ENCODE measurements around the gene LRWD1. TPM values are rescaled to one million over a fixed set of nuclear protein-coding genes. Genes with fewer than 3 reads are reported as not detected.
A peak's percentile ranks its signal among the peaks of the same experiment; 100 is the strongest.

LRWD1 gene
- polyA plus RNA-seq, 4 donors: 8.6 to 17.4 (median 13.5) TPM

DNA sequence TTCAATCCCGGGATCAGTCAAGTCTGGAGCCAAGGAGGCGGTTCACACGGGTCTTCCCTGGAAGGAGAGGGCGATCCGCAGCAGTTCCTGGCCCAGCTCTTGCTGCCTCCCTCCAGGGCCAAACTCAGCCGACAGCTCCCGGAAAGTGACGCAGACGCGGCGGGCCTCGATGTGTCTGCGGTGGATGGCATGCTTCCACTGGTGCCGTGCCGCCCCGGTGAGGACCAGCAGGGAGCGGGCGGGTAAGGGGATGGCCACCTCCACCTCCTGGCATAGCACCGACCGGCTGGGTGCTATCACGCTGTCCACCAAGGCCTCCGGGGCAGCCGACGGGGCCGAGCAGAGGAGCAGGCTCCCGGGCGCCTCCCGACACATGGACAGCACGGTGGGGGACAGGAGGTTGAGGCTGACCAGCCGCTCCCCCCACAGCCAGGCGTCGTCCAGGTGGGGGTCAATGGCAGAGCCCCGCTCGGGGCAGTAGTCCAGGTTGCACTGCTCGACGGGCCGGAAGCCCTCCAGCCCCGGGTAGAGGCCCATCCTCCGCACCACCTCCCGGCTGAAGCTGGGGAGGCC lies 7.3 kb upstream of the LRWD1 start:
- peaks cover 9 to 60% (median 13%) of the 10 kb centered on the region in 3 donors for H3K36me3 ChIP-seq (ENCODE audit: control insufficient read depth in 3 of 3, insufficient read depth in 2 of 3, low read depth in 1 of 3, low read length in 3 of 3)
- H3K4me1 ChIP-seq (ENCODE audit: control insufficient read depth in 3 of 3, insufficient read depth in 2 of 3, low read depth in 1 of 3, low read length in 2 of 3): no peaks in the 10 kb centered on the region
- no peaks in the 10 kb centered on the region for H3K27me3 ChIP-seq (ENCODE audit: control insufficient read depth in 3 of 3, insufficient read depth in 3 of 3, low read length in 3 of 3)
- no peaks in the 10 kb centered on the region for H3K9me3 ChIP-seq (ENCODE audit: control insufficient read depth in 2 of 2, insufficient read depth in 1 of 2, low read depth in 1 of 2, low read length in 1 of 2)
- no peak overlapping the region for H3K4me3 ChIP-seq (ENCODE audit: low read depth in 1 of 3, low read length in 3 of 3)
- DNase-seq: no peak
- no peak overlapping the region for H3K27ac ChIP-seq (ENCODE audit: low read depth in 1 of 3, low read length in 2 of 3)
- no peak for FAIRE-seq
- 93 to 95% (median 95%) methylated on average over 37 to 40 of the region's 40 CpGs for WGBS, 3 donors

- DNase-seq: no peak
- WGBS, 3 donors: 94 to 95% (median 95%) methylated on average over 23 to 24 of the region's 24 CpGs
- Histone ChIP-seq H3K9me3 (ENCODE audit: control insufficient read depth in 2 of 2, insufficient read depth in 1 of 2, low read depth in 1 of 2, low read length in 1 of 2) (no peaks in the 10 kb centered on the region), H3K27ac (ENCODE audit: low read depth in 1 of 3, low read length in 2 of 3) (no peak overlapping the region), H3K27me3 (ENCODE audit: control insufficient read depth in 3 of 3, insufficient read depth in 3 of 3, low read length in 3 of 3) (no peaks in the 10 kb centered on the region), H3K4me1 (ENCODE audit: control insufficient read depth in 3 of 3, insufficient read depth in 2 of 3, low read depth in 1 of 3, low read length in 2 of 3) (peaks cover 0 to 6% (median 4%) of the 10 kb centered on the region in 3 donors), H3K4me3 (ENCODE audit: low read depth in 1 of 3, low read length in 3 of 3) (no peak overlapping the region), H3K36me3 (ENCODE audit: control insufficient read depth in 3 of 3, insufficient read depth in 2 of 3, low read depth in 1 of 3, low read length in 3 of 3) (peaks cover 9 to 57% (median 13%) of the 10 kb centered on the region in 3 donors)
- FAIRE-seq: no peak
These were observed 5.5 kb upstream of the LRWD1 start for GRCh38 chr7:102459221-102459844.

DNA sequence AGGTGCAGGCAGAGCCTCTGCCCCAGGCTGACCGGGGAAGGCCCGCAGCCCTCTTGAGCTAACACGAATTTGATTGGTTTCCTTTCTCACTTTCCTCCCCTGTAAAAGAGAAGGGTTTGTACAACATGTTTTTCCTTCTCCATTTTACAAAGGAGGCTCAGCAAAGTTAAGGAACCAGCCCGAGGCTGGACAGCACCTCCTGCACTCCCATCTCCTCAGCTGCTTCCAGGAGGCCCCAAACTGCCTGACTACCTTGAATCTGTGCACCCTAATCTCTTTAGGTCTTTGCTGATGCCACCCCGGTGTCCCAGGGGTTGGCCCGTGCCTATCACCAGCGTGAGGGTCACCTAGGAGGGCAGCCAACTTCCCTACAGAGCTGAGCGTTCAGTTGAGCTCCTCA lies 4.3 kb upstream of the LRWD1 start:
- Histone ChIP-seq H3K27ac (ENCODE audit: low read depth in 1 of 3, low read length in 2 of 3) (no peak overlapping the region), H3K4me3 (ENCODE audit: low read depth in 1 of 3, low read length in 3 of 3) (no peak overlapping the region), H3K27me3 (ENCODE audit: control insufficient read depth in 3 of 3, insufficient read depth in 3 of 3, low read length in 3 of 3) (no peaks in the 10 kb centered on the region), H3K4me1 (ENCODE audit: control insufficient read depth in 3 of 3, insufficient read depth in 2 of 3, low read depth in 1 of 3, low read length in 2 of 3) (peaks cover 0 to 6% (median 4%) of the 10 kb centered on the region in 3 donors), H3K9me3 (ENCODE audit: control insufficient read depth in 2 of 2, insufficient read depth in 1 of 2, low read depth in 1 of 2, low read length in 1 of 2) (no peaks in the 10 kb centered on the region), H3K36me3 (ENCODE audit: control insufficient read depth in 3 of 3, insufficient read depth in 2 of 3, low read depth in 1 of 3, low read length in 3 of 3) (peaks cover 9 to 53% (median 13%) of the 10 kb centered on the region in 3 donors)
- FAIRE-seq (no peak), DNase-seq (no peak)
- 85 to 88% (median 87%) methylated on average over 8 of the region's 8 CpGs for WGBS, 3 donors

- H3K27ac ChIP-seq (ENCODE audit: low read depth in 1 of 3, low read length in 2 of 3): peak overlapping the region in 1 of 3 donors; percentile 21
- H3K36me3 ChIP-seq (ENCODE audit: control insufficient read depth in 3 of 3, insufficient read depth in 2 of 3, low read depth in 1 of 3, low read length in 3 of 3): peaks cover 0 to 37% (median 0%) of the 10 kb centered on the region in 3 donors
- peaks cover 3 to 11% (median 9%) of the 10 kb centered on the region in 3 donors for H3K4me1 ChIP-seq (ENCODE audit: control insufficient read depth in 3 of 3, insufficient read depth in 2 of 3, low read depth in 1 of 3, low read length in 2 of 3)
- H3K9me3 ChIP-seq (ENCODE audit: control insufficient read depth in 2 of 2, insufficient read depth in 1 of 2, low read depth in 1 of 2, low read length in 1 of 2): no peaks in the 10 kb centered on the region
- H3K4me3 ChIP-seq (ENCODE audit: low read depth in 1 of 3, low read length in 3 of 3): peak overlapping the region; percentile 65 to 98 (median 73)
- 7 to 12% (median 9%) methylated on average over 24 of the region's 24 CpGs for WGBS, 3 donors
- DNase-seq (peak in 1 of 2 donors; percentile 14), FAIRE-seq (no peak)
- H3K27me3 ChIP-seq (ENCODE audit: control insufficient read depth in 3 of 3, insufficient read depth in 3 of 3, low read length in 3 of 3): no peaks in the 10 kb centered on the region
These were observed 775 bp upstream of the LRWD1 start for GRCh38 chr7:102463841-102464576.

GRCh38 chr7:102466097-102466496 lies 1.3 kb downstream of the LRWD1 start:
- Histone ChIP-seq H3K27ac (ENCODE audit: low read depth in 1 of 3, low read length in 2 of 3) (no peak overlapping the region), H3K4me3 (ENCODE audit: low read depth in 1 of 3, low read length in 3 of 3) (peak overlapping the region in 1 of 3 donors; percentile 65), H3K27me3 (ENCODE audit: control insufficient read depth in 3 of 3, insufficient read depth in 3 of 3, low read length in 3 of 3) (no peaks in the 10 kb centered on the region), H3K9me3 (ENCODE audit: control insufficient read depth in 2 of 2, insufficient read depth in 1 of 2, low read depth in 1 of 2, low read length in 1 of 2) (no peaks in the 10 kb centered on the region), H3K36me3 (ENCODE audit: control insufficient read depth in 3 of 3, insufficient read depth in 2 of 3, low read depth in 1 of 3, low read length in 3 of 3) (peaks cover 0 to 43% (median 0%) of the 10 kb centered on the region in 3 donors), H3K4me1 (ENCODE audit: control insufficient read depth in 3 of 3, insufficient read depth in 2 of 3, low read depth in 1 of 3, low read length in 2 of 3) (peaks cover 7 to 11% (median 9%) of the 10 kb centered on the region in 3 donors)
- FAIRE-seq (no peak), DNase-seq (no peak)
- WGBS, 3 donors: 94 to 99% (median 96%) methylated on average over 7 of the region's 7 CpGs

DNA sequence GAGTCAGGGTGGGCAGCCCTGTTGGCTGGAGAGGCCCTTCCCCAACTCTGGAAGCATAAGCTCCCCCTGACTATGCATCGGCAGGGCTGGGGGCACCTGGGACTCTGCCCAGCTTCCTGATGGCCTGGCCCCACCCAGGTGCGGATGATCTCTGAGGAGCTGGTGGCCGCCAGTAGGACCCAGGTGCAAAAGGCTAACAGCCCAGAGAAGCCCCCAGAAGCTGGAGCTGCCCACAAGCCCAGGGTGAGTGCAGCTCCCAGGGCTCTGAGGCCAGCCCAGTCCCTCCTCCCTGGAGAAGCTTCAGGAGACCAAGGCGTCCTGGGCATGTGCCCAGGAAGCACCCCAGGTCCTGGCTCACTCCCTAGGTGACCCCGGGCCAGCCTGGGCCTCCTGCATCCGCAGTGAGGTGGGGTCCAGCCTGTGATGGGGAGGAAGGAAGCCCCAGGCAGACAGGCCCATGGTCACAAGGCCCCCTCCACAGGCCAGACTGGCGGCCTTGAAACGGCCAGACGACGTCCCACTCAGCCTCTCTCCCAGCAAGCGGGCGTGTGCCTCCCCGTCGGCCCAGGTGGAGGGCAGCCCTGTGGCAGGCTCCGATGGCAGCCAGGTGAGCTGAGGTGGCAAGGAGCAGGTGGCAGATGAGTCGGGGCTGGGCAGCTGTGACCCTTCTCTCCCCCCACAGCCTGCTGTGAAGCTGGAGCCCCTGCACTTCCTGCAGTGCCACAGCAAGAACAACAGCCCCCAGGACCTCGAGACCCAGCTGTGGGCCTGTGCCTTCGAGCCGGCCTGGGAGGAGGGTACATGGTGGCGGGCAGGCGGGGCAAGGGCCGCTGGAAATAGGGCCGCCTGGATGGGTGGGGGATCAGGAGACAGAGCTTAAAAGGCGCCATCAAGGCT lies 3.0 kb downstream of the LRWD1 start:
- Histone ChIP-seq H3K36me3 (ENCODE audit: control insufficient read depth in 3 of 3, insufficient read depth in 2 of 3, low read depth in 1 of 3, low read length in 3 of 3) (peaks cover 0 to 52% (median 0%) of the 10 kb centered on the region in 3 donors), H3K27ac (ENCODE audit: low read depth in 1 of 3, low read length in 2 of 3) (no peak overlapping the region), H3K27me3 (ENCODE audit: control insufficient read depth in 3 of 3, insufficient read depth in 3 of 3, low read length in 3 of 3) (no peaks in the 10 kb centered on the region), H3K4me3 (ENCODE audit: low read depth in 1 of 3, low read length in 3 of 3) (no peak overlapping the region), H3K4me1 (ENCODE audit: control insufficient read depth in 3 of 3, insufficient read depth in 2 of 3, low read depth in 1 of 3, low read length in 2 of 3) (peaks cover 7 to 11% (median 9%) of the 10 kb centered on the region in 3 donors), H3K9me3 (ENCODE audit: control insufficient read depth in 2 of 2, insufficient read depth in 1 of 2, low read depth in 1 of 2, low read length in 1 of 2) (no peaks in the 10 kb centered on the region)
- FAIRE-seq (no peak), DNase-seq (no peak)
- WGBS, 3 donors: 83 to 90% (median 86%) methylated on average over 22 to 24 of the region's 24 CpGs

DNA sequence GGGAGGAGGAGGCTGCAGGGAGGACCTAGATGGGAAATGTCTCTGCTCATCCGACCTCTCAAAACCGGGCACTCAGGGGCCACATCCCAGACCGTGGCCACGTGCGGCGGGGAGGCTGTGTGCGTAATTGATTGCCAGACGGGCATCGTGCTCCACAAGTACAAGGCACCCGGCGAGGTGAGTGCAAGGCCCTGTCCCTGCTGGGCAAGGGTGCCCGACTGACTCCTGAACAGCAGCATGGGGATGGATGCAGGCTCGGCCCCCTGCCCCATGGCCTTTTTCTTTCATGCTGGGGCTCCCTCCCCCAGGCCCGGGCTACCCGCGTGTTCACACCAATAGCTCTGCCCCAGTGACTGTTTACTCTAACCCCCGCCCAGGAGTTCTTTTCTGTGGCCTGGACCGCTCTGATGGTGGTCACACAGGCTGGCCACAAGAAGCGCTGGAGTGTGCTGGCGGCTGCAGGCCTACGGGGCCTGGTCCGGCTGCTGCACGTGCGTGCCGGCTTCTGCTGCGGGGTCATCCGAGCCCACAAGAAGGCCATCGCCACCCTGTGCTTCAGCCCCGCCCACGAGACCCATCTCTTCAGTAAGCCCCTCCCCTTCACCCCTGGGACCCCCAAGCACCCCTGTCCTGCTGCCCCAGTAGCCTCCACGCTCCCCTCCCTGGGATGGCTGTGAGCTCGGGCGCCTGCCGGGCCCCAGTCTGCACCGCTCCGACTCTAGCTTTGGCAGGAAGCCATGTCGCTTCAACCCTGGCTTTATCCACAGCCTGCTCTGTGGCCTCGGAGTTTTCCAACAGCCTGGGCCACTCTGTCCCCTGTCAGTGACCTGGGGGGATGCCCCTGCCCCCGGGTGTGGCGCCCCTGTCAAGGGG lies 3.9 kb downstream of the LRWD1 start:
- Histone ChIP-seq H3K36me3 (ENCODE audit: control insufficient read depth in 3 of 3, insufficient read depth in 2 of 3, low read depth in 1 of 3, low read length in 3 of 3) (peaks cover 0 to 61% (median 2%) of the 10 kb centered on the region in 3 donors), H3K27me3 (ENCODE audit: control insufficient read depth in 3 of 3, insufficient read depth in 3 of 3, low read length in 3 of 3) (no peaks in the 10 kb centered on the region), H3K4me1 (ENCODE audit: control insufficient read depth in 3 of 3, insufficient read depth in 2 of 3, low read depth in 1 of 3, low read length in 2 of 3) (peaks cover 7 to 9% (median 8%) of the 10 kb centered on the region in 3 donors), H3K4me3 (ENCODE audit: low read depth in 1 of 3, low read length in 3 of 3) (no peak overlapping the region), H3K9me3 (ENCODE audit: control insufficient read depth in 2 of 2, insufficient read depth in 1 of 2, low read depth in 1 of 2, low read length in 1 of 2) (no peaks in the 10 kb centered on the region), H3K27ac (ENCODE audit: low read depth in 1 of 3, low read length in 2 of 3) (no peak overlapping the region)
- FAIRE-seq: no peak
- DNase-seq: no peak
- WGBS, 3 donors: 88 to 90% (median 89%) methylated on average over 30 to 40 of the region's 40 CpGs

Data from small intestine (tissue), 7 donors.